ENCODE results near the gene MRPL17. TPM values are rescaled to one million over a fixed set of nuclear protein-coding genes. Genes with fewer than 3 reads are reported as not detected.
"Not testable (repeated sequence)": the region's sequence is repeated elsewhere in the genome, so short reads cannot be mapped to it uniquely, and the experiment has no call there.

The MRPL17 gene
- total RNA-seq, 4 donors from 2014 or later, result 20.0 to 31.6 (median 29.0) TPM

- DNase-seq (ENCODE audit: low spot score) (peak; percentile 46), ATAC-seq (ENCODE audit: low FRiP score) (peak; percentile 87)
- TF ChIP-seq, protein P1, sequence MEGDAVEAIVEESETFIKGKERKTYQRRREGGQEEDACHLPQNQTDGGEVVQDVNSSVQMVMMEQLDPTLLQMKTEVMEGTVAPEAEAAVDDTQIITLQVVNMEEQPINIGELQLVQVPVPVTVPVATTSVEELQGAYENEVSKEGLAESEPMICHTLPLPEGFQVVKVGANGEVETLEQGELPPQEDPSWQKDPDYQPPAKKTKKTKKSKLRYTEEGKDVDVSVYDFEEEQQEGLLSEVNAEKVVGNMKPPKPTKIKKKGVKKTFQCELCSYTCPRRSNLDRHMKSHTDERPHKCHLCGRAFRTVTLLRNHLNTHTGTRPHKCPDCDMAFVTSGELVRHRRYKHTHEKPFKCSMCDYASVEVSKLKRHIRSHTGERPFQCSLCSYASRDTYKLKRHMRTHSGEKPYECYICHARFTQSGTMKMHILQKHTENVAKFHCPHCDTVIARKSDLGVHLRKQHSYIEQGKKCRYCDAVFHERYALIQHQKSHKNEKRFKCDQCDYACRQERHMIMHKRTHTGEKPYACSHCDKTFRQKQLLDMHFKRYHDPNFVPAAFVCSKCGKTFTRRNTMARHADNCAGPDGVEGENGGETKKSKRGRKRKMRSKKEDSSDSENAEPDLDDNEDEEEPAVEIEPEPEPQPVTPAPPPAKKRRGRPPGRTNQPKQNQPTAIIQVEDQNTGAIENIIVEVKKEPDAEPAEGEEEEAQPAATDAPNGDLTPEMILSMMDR (IDR thresholded peaks at IDR 0.05), result no peak
These were observed 10.4 kb upstream of the MRPL17 start for GRCh38 chr11:6693342-6694228.

- TF ChIP-seq, protein P1 (IDR thresholded peaks at IDR 0.05), result no peak
- DNase-seq (ENCODE audit: low spot score) (no peak), ATAC-seq (ENCODE audit: low FRiP score) (no peak)
These were observed 9.0 kb upstream of the MRPL17 start for GRCh38 chr11:6692128-6692527.

DNA sequence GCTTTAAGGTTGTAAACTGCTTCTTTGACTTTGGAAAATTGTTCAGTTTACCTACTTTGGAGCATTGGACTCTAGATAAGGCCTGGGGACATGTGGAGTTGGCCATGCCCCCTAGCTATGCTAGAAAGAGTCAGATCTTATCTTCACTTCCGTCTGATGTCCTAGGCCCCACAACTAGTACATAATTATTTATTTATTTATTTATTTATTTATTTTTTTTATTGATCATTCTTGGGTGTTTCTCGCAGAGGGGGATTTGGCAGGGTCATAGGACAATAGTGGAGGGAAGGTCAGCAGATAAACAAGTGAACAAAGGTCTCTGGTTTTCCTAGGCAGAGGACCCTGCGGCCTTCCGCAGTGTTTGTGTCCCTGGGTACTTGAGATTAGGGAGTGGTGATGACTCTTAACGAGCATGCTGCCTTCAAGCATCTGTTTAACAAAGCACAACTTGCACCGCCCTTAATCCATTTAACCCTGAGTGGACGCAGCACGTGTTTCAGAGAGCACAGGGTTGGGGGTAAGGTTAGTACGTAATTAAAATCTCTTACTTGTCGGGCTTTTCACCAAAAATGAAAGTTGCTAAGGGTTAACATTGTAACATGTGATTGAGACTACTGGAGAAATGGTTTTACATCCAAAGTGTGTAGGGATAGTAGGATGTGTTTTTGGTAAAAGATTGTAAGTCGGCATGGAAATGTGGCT lies 7.4 kb upstream of the MRPL17 start:
- DNase-seq (ENCODE audit: low spot score); ATAC-seq (ENCODE audit: low FRiP score): not testable (repeated sequence)

- no peak for DNase-seq (ENCODE audit: low spot score)
These were observed 4.7 kb upstream of the MRPL17 start for GRCh38 chr11:6687876-6688275.

DNA sequence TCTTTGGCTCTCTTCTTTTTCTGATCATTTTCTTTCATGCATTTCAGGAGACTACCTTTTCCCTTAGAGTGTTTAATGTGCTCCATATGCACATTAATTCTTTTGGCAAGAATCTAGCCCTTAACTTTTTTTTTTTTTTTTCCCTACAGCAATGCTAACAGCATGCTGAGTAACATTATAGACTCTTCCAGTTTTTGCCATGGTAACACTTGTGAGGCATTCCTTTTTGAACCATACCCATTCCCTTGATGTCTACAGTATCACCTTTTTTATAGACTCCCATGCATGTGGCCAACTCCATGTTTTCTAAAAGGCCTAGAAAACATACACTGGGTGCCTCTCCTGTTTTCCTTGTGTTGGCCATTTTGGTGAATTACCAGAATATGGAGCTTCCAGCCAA lies 2.9 kb upstream of the MRPL17 start:
- TF ChIP-seq, protein P1 (IDR thresholded peaks at IDR 0.05), result no peak
- DNase-seq (ENCODE audit: low spot score), result no peak

More at GRCh38 chr11:6687876-6688275, 4.7 kb upstream of the MRPL17 start:
- TF ChIP-seq, protein P1 (IDR thresholded peaks at IDR 0.05), result no peak
- no peak for ATAC-seq (ENCODE audit: low FRiP score)

DNA sequence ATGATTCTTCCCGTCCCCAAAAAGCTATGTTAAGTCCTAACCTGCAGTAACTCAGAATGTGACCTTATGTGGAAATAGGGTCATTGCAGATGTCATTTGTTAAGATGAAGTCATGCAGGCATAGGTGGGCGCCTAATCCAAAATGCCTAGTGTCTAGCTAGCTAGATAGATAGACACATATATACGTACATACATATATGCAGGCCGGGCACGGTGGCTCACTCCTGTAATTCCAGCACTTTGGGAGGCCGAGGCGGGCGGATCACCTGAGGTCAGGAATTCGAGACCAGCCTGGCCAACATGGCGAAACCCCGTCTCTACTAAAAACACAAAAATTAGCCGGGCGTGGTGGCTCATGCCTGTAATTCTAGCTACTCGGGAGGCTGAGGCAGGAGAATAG lies 928 bp upstream of the MRPL17 start:
- ATAC-seq (ENCODE audit: low FRiP score); DNase-seq (ENCODE audit: low spot score): not testable (repeated sequence)

More for the DNA sequence above, 2.9 kb upstream of the MRPL17 start:
- ATAC-seq (ENCODE audit: low FRiP score), result no peak

DNA sequence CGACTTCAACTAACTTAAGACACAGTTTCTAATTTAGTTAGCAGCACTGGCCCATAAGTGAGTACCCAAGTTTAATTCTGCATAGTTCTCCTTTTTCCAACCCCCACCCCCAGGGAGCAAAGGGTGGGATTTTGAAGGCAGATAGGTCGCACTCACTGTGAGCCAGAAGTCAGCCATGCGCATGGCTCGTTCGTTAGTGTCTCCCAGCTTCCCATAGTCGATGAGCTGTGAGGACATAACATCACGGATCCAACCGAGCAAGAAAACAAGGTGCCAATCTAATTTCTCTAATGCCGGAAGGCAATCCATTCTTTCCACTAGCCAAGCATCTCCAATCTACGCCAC lies 577 bp downstream of the MRPL17 start:
- TF ChIP-seq, protein P1 (IDR thresholded peaks at IDR 0.05), result no peak
- DNase-seq (ENCODE audit: low spot score) (no peak), ATAC-seq (ENCODE audit: low FRiP score) (no peak)

DNA sequence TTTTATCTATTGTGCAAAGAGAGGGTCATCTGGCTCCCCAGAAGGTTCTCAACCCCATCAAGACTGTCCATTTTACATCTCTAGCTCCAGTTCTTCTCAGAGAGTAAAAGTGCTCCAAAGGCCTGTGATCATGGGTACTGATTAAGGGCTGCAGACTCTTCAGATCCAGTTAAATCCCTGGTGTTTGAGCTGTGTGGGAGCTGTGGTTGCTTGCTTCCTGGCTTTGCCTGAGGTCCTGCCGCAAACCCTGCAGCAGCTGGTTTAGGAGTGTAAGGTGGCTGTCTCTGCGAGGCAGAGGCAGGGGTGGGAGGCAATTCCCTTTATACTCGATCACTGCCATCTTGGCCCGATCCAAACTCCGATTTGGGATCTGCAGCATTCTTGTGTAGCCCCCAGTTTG lies 1.2 kb downstream of the MRPL17 start:
- ATAC-seq (ENCODE audit: low FRiP score) (no peak), DNase-seq (ENCODE audit: low spot score) (no peak)
- TF ChIP-seq, protein P1 (IDR thresholded peaks at IDR 0.05), result no peak
